SU-DHL-6 (cell line): ENCODE results near the gene DCLK3.

ENCODE experiments used
- CTCF ChIP-seq: fragments of 200-600 bp; sonication (generic); IDR thresholded peaks from one replicate; pipeline ENCODE4 v1.5.1; 2017; ENCODE audit warnings: antibody characterized with exemption, mild to moderate bottlenecking, low read length, moderate library complexity; ENCODE audit not compliant: insufficient read depth, poor library complexity, severe bottlenecking
- EZH2phosphoT487 ChIP-seq: fragments of 200-600 bp; sonication (generic), shearing (Covaris generic); conservative IDR thresholded peaks from 2 replicates; pipeline ENCODE4 v1.6.1; 2018; ENCODE audit warnings: mild to moderate bottlenecking, antibody characterized with exemption, low read length, moderate library complexity, mixed read lengths

GRCh38 chr3:36700537-36701248 is 63.7 kb downstream of the DCLK3 start:
- peak; percentile 87 for TF ChIP-seq CTCF
- no peak for TF ChIP-seq EZH2phosphoT487
